GM12878 (cell line): ENCODE results near the gene RGL4.

Experiments used
- ASH2L ChIP-seq: fragments of 300-600, 200-600 bp; sonication (generic); IDR thresholded peaks from 2 replicates; pipeline ENCODE4 v1.6.1; 2017; ENCODE audit warnings: low read depth, mild to moderate bottlenecking, borderline replicate concordance
- CEBPB ChIP-seq, 2 experiments: fragments of 150-350 bp in 1 of 2; IDR thresholded peaks; 2 replicates each; pipeline ENCODE4 v1.6.1; 2012 to 2014; ENCODE audit warnings: low read depth in 2 of 2, low read length in 2 of 2, borderline replicate concordance in 1 of 2, inconsistent platforms in 1 of 2
- EZH2 ChIP-seq: IDR thresholded peaks from 2 replicates; pipeline ENCODE4 v1.6.1; 2012; ENCODE audit warnings: low read depth, mild to moderate bottlenecking, control low read depth, inconsistent platforms, low read length, borderline replicate concordance; ENCODE audit not compliant: control insufficient read depth
- GATAD2B ChIP-seq: fragments of 450-650 bp; conservative IDR thresholded peaks from 2 replicates; pipeline ENCODE4 v1.6.1; 2017; ENCODE audit warnings: low read depth, mild to moderate bottlenecking, moderate library complexity
- NR2C1 ChIP-seq: fragments of 450-650 bp; IDR thresholded peaks from 2 replicates; pipeline ENCODE4 v1.6.1; 2017; ENCODE audit warnings: antibody characterized with exemption, mild to moderate bottlenecking, moderate library complexity
- NRF1 ChIP-seq: conservative IDR thresholded peaks from 2 replicates; pipeline ENCODE4 v1.6.1; 2011; ENCODE audit warnings: mild to moderate bottlenecking, low read depth, low read length, improper control_type of control experiment
- SREBF1 ChIP-seq: IDR thresholded peaks from 2 replicates; pipeline ENCODE4 v1.6.1; 2012; ENCODE audit warnings: mild to moderate bottlenecking, low read length
- STAT1 ChIP-seq: fragments of 450-650 bp; conservative IDR thresholded peaks from 2 replicates; pipeline ENCODE4 v1.6.1; 2014; ENCODE audit warnings: antibody characterized with exemption, mild to moderate bottlenecking
- TAF1 ChIP-seq: IDR thresholded peaks from 2 replicates; pipeline ENCODE4 v1.6.1; 2011; ENCODE audit warnings: mild to moderate bottlenecking, low read depth, low read length, borderline replicate concordance
- TCF12 ChIP-seq: IDR thresholded peaks from 2 replicates; pipeline ENCODE4 v1.6.1; 2011; ENCODE audit warnings: low read depth, mild to moderate bottlenecking, low read length
- ZZZ3 ChIP-seq: IDR thresholded peaks from 2 replicates; pipeline ENCODE4 v1.6.1; 2011; ENCODE audit warnings: low read depth; ENCODE audit not compliant: control insufficient read depth, insufficient read length
- TF ChIP-seq, protein P1 (sequence below): fragments of 450-650 bp; IDR thresholded peaks from 2 replicates; pipeline ENCODE4 v1.6.1; 2017; ENCODE audit warnings: mild to moderate bottlenecking, moderate library complexity
- TF ChIP-seq, protein P2 (sequence below), 3 experiments: IDR thresholded peaks in 2 of 3; conservative IDR thresholded peaks in 1 of 3; 2 replicates each; pipeline ENCODE4 v1.5.1; 2011; ENCODE audit warnings: low read depth in 3 of 3, low read length in 3 of 3, mild to moderate bottlenecking in 3 of 3, control low read depth in 2 of 3, moderate library complexity in 2 of 3, inconsistent platforms in 1 of 3, mixed read lengths in 1 of 3; ENCODE audit not compliant: control insufficient read depth in 2 of 3, insufficient read depth in 1 of 3; ENCODE audit errors: extremely low read depth in 1 of 3
- TF ChIP-seq, protein P3 (sequence below): fragments of 450-650 bp; IDR thresholded peaks from 2 replicates; pipeline ENCODE4 v1.6.1; 2017; ENCODE audit warnings: mild to moderate bottlenecking

DNA sequence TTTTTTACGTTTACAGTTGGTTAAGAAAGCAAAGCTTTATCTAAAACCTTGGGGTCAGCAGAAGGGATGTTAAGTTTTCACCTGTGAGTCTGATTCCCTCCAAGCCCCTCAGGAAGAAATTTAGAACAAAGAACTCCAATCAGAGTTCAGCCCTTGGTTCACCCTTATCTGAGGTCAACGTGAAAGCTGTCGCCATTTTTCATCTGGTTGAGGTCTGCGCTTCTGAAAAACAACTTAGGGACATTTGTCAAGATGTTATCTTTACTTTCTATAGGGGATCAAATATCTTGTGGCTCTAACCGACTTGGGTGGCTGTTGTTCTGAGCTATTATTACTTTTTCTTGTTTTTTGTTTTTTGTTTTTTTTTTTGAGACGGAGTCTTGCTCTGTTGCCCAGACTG is 30.0 kb downstream of the RGL4 start:
- TF ChIP-seq, protein P1, sequence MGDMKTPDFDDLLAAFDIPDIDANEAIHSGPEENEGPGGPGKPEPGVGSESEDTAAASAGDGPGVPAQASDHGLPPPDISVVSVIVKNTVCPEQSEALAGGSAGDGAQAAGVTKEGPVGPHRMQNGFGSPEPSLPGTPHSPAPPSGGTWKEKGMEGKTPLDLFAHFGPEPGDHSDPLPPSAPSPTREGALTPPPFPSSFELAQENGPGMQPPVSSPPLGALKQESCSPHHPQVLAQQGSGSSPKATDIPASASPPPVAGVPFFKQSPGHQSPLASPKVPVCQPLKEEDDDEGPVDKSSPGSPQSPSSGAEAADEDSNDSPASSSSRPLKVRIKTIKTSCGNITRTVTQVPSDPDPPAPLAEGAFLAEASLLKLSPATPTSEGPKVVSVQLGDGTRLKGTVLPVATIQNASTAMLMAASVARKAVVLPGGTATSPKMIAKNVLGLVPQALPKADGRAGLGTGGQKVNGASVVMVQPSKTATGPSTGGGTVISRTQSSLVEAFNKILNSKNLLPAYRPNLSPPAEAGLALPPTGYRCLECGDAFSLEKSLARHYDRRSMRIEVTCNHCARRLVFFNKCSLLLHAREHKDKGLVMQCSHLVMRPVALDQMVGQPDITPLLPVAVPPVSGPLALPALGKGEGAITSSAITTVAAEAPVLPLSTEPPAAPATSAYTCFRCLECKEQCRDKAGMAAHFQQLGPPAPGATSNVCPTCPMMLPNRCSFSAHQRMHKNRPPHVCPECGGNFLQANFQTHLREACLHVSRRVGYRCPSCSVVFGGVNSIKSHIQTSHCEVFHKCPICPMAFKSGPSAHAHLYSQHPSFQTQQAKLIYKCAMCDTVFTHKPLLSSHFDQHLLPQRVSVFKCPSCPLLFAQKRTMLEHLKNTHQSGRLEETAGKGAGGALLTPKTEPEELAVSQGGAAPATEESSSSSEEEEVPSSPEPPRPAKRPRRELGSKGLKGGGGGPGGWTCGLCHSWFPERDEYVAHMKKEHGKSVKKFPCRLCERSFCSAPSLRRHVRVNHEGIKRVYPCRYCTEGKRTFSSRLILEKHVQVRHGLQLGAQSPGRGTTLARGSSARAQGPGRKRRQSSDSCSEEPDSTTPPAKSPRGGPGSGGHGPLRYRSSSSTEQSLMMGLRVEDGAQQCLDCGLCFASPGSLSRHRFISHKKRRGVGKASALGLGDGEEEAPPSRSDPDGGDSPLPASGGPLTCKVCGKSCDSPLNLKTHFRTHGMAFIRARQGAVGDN, result no peak
- TF ChIP-seq CEBPB (IDR thresholded peaks at IDR 0.05; ENCODE audit: borderline replicate concordance in 1 of 2, low read depth in 2 of 2, low read length in 2 of 2) (no peak), EZH2 (no peak), NRF1 (no peak), ASH2L (no peak), TAF1 (no peak), TCF12 (no peak), STAT1 (no peak), ZZZ3 (no peak), GATAD2B (no peak), NR2C1 (no peak), SREBF1 (no peak)
- TF ChIP-seq, protein P2, sequence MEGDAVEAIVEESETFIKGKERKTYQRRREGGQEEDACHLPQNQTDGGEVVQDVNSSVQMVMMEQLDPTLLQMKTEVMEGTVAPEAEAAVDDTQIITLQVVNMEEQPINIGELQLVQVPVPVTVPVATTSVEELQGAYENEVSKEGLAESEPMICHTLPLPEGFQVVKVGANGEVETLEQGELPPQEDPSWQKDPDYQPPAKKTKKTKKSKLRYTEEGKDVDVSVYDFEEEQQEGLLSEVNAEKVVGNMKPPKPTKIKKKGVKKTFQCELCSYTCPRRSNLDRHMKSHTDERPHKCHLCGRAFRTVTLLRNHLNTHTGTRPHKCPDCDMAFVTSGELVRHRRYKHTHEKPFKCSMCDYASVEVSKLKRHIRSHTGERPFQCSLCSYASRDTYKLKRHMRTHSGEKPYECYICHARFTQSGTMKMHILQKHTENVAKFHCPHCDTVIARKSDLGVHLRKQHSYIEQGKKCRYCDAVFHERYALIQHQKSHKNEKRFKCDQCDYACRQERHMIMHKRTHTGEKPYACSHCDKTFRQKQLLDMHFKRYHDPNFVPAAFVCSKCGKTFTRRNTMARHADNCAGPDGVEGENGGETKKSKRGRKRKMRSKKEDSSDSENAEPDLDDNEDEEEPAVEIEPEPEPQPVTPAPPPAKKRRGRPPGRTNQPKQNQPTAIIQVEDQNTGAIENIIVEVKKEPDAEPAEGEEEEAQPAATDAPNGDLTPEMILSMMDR (IDR thresholded peaks at IDR 0.05 in 2 of 3, conservative IDR thresholded peaks at IDR 0.05 in 1 of 3; ENCODE audit: control insufficient read depth in 2 of 3, extremely low read depth in 1 of 3, insufficient read depth in 1 of 3, low read depth in 3 of 3, low read length in 3 of 3), result no peak
- TF ChIP-seq, protein P3, sequence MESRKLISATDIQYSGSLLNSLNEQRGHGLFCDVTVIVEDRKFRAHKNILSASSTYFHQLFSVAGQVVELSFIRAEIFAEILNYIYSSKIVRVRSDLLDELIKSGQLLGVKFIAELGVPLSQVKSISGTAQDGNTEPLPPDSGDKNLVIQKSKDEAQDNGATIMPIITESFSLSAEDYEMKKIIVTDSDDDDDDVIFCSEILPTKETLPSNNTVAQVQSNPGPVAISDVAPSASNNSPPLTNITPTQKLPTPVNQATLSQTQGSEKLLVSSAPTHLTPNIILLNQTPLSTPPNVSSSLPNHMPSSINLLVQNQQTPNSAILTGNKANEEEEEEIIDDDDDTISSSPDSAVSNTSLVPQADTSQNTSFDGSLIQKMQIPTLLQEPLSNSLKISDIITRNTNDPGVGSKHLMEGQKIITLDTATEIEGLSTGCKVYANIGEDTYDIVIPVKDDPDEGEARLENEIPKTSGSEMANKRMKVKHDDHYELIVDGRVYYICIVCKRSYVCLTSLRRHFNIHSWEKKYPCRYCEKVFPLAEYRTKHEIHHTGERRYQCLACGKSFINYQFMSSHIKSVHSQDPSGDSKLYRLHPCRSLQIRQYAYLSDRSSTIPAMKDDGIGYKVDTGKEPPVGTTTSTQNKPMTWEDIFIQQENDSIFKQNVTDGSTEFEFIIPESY, result no peak
